Large intestine (tissue), 3 donors: ENCODE measurements around the gene BAHCC1. TPM values are rescaled to one million over a fixed set of nuclear protein-coding genes. Genes with fewer than 3 reads are reported as not detected.
A peak's percentile ranks its signal among the peaks of the same experiment; 100 is the strongest.

Source experiments
- DNase-seq, 2 donors: peaks; one replicate each; pipeline versions ENCODE4 v3.0.0 to v3.0.0-alpha.2; 2013
- H3K27ac ChIP-seq: one replicate; pipeline ENCODE4 v1.5.1; 2013; ENCODE audit warnings: low read length
- H3K27me3 ChIP-seq: 2 replicates; pipeline ENCODE4 v1.6.1; 2013; ENCODE audit warnings: low read length; ENCODE audit not compliant: control insufficient read depth, insufficient read depth
- H3K36me3 ChIP-seq: 2 replicates; pipeline ENCODE4 v1.6.1; 2013; ENCODE audit warnings: low read length; ENCODE audit not compliant: control insufficient read depth, insufficient read depth
- H3K4me1 ChIP-seq: one replicate; pipeline ENCODE4 v1.6.1; 2013; ENCODE audit warnings: low read length; ENCODE audit not compliant: control insufficient read depth, insufficient read depth
- H3K4me3 ChIP-seq: one replicate; pipeline ENCODE4 v1.5.1; 2013; ENCODE audit warnings: low read length
- H3K9me3 ChIP-seq: one replicate; pipeline ENCODE4 v1.6.1; 2013; ENCODE audit warnings: mild to moderate bottlenecking, low read depth, low read length, moderate library complexity; ENCODE audit not compliant: control insufficient read depth
- WGBS: methylation state at CpG from one replicate; pipeline ENCODE4 v1.1.5; 2013; ENCODE audit warnings: low lambda C conversion rate; ENCODE audit not compliant: insufficient coverage; 5-methylcytosine and 5-hydroxymethylcytosine counted together
- polyA plus RNA-seq: library from polyadenylated mRNA; unstranded; fragments of 120-200 nt; gene quantifications from one replicate; pipeline ENCODE4 v1.2.1, GENCODE V29; 2013

The BAHCC1 gene
- polyA plus RNA-seq, 1 donor, result 21.9 TPM

- Histone ChIP-seq H3K27me3 (no peaks in the 10 kb centered on the region), H3K36me3 (peaks cover 3% of the 10 kb centered on the region), H3K4me1 (peaks cover 31% of the 10 kb centered on the region), H3K4me3 (no peak overlapping the region), H3K27ac (peak overlapping the region; percentile 33), H3K9me3 (peaks cover 15% of the 10 kb centered on the region)
- WGBS, result no CpG with 5 or more reads among the region's 30 CpGs
- no peak for DNase-seq
Measured at GRCh38 chr17:81429821-81430551, 34.7 kb downstream of the BAHCC1 start.

- WGBS, result no CpG with 5 or more reads among the region's 25 CpGs
- no peak for DNase-seq
- Histone ChIP-seq H3K4me1 (peaks cover 49% of the 10 kb centered on the region), H3K27ac (no peak overlapping the region), H3K4me3 (no peak overlapping the region), H3K27me3 (no peaks in the 10 kb centered on the region), H3K36me3 (peaks cover 2% of the 10 kb centered on the region), H3K9me3 (peaks cover 8% of the 10 kb centered on the region)
Measured at GRCh38 chr17:81431545-81432482, 36.6 kb downstream of the BAHCC1 start.

GRCh38 chr17:81432941-81433340 lies 37.7 kb downstream of the BAHCC1 start:
- Histone ChIP-seq H3K36me3 (no peaks in the 10 kb centered on the region), H3K4me3 (no peak overlapping the region), H3K27me3 (no peaks in the 10 kb centered on the region), H3K27ac (no peak overlapping the region), H3K4me1 (peaks cover 55% of the 10 kb centered on the region), H3K9me3 (peaks cover 3% of the 10 kb centered on the region)
- no CpG with 5 or more reads among the region's 10 CpGs for WGBS
- DNase-seq, result no peak

- H3K4me1 ChIP-seq, result peaks cover 55% of the 10 kb centered on the region
- no CpG with 5 or more reads among the region's 24 CpGs for WGBS
Measured at GRCh38 chr17:81433656-81434055, 38.4 kb downstream of the BAHCC1 start.

GRCh38 chr17:81434072-81434471 lies 38.8 kb downstream of the BAHCC1 start:
- peaks cover 56% of the 10 kb centered on the region for H3K4me1 ChIP-seq
- H3K9me3 ChIP-seq, result peaks cover 3% of the 10 kb centered on the region
- H3K27me3 ChIP-seq, result no peaks in the 10 kb centered on the region
- H3K4me3 ChIP-seq, result no peak overlapping the region
- H3K27ac ChIP-seq, result no peak overlapping the region
- no peaks in the 10 kb centered on the region for H3K36me3 ChIP-seq
- no CpG with 5 or more reads among the region's 15 CpGs for WGBS
- peak; percentile 41 to 51 for DNase-seq

More at GRCh38 chr17:81433656-81434055, 38.4 kb downstream of the BAHCC1 start:
- H3K9me3 ChIP-seq, result peaks cover 3% of the 10 kb centered on the region
- H3K36me3 ChIP-seq, result no peaks in the 10 kb centered on the region
- no peak overlapping the region for H3K4me3 ChIP-seq
- H3K27ac ChIP-seq, result no peak overlapping the region
- DNase-seq, result no peak
- no peaks in the 10 kb centered on the region for H3K27me3 ChIP-seq

- Histone ChIP-seq H3K4me3 (no peak overlapping the region), H3K27ac (peak overlapping the region; percentile 67), H3K36me3 (no peaks in the 10 kb centered on the region), H3K4me1 (peaks cover 50% of the 10 kb centered on the region), H3K9me3 (peaks cover 3% of the 10 kb centered on the region), H3K27me3 (no peaks in the 10 kb centered on the region)
- WGBS, result no CpG with 5 or more reads among the region's 17 CpGs
- no peak for DNase-seq
Measured at GRCh38 chr17:81434681-81435417, 39.6 kb downstream of the BAHCC1 start.

GRCh38 chr17:81435652-81436293 lies 40.5 kb downstream of the BAHCC1 start:
- H3K4me1 ChIP-seq, result peaks cover 54% of the 10 kb centered on the region
- H3K9me3 ChIP-seq, result peaks cover 3% of the 10 kb centered on the region
- DNase-seq, result no peak
- no peak overlapping the region for H3K4me3 ChIP-seq
- H3K27ac ChIP-seq, result peak overlapping the region; percentile 67
- no peaks in the 10 kb centered on the region for H3K27me3 ChIP-seq
- peaks cover 2% of the 10 kb centered on the region for H3K36me3 ChIP-seq
- WGBS, result no CpG with 5 or more reads among the region's 10 CpGs

- H3K9me3 ChIP-seq, result peaks cover 3% of the 10 kb centered on the region
- peak overlapping the region; percentile 67 for H3K27ac ChIP-seq
- H3K4me1 ChIP-seq, result peaks cover 58% of the 10 kb centered on the region
- DNase-seq, result peak; percentile 53 to 54
- WGBS, result no CpG with 5 or more reads among the region's 19 CpGs
- no peaks in the 10 kb centered on the region for H3K27me3 ChIP-seq
- no peak overlapping the region for H3K4me3 ChIP-seq
- H3K36me3 ChIP-seq, result peaks cover 2% of the 10 kb centered on the region
Measured at GRCh38 chr17:81436294-81436849, 41.1 kb downstream of the BAHCC1 start.

- WGBS, result no CpG with 5 or more reads among the region's 10 CpGs
- Histone ChIP-seq H3K27ac (no peak overlapping the region), H3K4me1 (peaks cover 62% of the 10 kb centered on the region)
Measured at GRCh38 chr17:81437191-81437651, 42.0 kb downstream of the BAHCC1 start.

More at GRCh38 chr17:81437191-81437651, 42.0 kb downstream of the BAHCC1 start:
- Histone ChIP-seq H3K27me3 (no peaks in the 10 kb centered on the region), H3K4me3 (no peak overlapping the region), H3K9me3 (peaks cover 6% of the 10 kb centered on the region), H3K36me3 (peaks cover 2% of the 10 kb centered on the region)
- DNase-seq, result no peak
